Raji (cell line): Measurements from ENCODE around the gene C22orf42.

Experiments
- POLR2A ChIP-seq: IDR thresholded peaks from 2 replicates; pipeline ENCODE4 v1.6.1; 2011; ENCODE audit warnings: low read depth, low read length, control low read depth; ENCODE audit not compliant: insufficient read depth

C22orf42 gene

DNA sequence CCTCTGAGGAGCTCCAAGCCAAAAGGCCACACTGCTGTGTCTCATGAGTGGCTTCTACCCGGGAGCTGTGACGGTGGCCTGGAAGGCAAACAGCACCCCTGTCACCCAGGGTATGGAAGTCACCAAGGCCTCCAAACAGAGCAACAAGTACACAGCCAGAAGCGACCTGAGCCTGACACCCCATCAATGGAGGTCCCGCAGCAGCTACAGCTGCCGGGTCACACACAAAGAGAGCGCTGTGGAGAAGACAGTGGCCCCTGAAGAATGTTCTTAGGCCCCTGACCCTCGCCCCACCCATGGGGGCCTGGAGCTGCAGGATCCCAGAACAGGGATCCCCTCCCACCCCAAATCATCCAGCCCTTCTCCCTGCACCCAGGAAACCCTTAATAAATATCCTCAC, 40.9 kb upstream of the C22orf42 start:
- no peak for TF ChIP-seq POLR2A

DNA sequence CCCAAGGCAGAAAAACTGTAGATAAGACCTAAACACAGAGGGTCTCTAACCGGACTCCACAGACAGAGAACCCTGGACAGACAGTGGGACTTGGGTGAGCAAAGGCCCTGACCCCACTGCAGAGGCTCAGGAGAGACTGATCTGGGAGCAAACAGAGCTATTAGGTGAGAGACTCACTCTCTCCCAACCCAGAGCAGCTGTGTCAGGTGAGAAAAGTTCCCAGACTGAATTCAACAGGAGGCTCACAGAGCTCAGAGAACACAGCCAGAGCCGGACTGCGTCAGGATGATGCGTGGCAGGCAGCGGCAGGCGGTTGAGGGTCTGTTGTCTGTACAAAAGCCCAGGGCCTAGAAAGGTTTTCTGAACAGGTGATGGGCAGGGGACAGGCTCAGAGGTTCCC, 40.2 kb upstream of the C22orf42 start:
- no peak for TF ChIP-seq POLR2A

DNA sequence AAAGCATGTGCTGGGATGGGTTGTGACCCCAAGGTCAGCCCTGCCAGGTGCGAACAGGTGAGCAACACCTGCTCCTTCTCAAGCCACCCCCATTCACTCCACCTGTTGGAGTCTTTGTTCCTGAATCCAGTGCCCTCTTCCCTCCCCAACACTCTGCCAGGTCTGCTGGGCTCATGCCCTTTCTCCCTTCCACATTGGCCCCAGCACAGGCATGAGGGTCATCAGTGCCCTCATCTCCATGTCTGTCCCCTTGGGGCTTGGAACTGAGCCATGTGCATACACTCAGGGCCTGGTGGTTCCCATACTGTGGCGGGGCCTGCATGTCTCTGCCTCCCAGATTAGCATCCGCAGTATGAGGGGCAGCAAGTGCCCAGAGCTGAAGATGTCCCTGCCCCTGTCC, 26.7 kb upstream of the C22orf42 start:
- TF ChIP-seq POLR2A: no peak

DNA sequence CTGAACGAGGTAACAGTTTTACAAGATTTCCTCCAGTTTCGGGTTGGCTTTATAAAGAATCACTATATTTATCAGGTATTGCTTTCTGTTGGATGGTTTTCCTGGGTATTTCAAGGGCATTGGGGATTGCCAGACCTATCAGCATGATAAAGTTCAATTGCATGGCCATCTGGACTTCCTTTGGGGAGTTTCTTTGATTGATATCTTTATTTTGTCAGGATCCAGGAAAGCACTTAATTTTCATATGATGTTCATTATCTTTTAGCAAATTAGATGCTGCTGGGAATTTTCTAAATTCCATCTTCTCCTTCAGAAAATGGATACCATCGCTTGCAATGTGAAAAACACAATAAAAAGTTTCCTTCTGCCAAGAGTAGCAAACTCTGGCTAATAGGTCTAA, 24.5 kb upstream of the C22orf42 start:
- TF ChIP-seq POLR2A: no peak

DNA sequence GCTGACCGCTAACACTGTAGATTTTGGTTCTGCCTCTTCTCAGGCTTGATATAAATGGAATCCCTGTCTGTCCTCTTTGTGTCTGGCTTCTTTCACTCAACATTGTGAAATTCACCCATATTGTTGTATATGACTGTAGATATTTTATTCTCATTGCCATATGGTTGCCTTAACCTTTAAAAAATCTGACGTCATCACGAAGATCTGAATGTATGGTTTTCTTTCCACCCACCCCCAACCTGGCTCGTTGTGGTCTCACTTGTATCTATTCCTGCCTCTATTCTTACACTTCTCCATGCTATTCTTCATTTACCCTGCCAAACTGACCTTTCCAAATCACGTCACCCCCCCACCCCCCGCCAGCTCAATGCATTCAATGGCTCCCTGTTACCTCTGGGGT, 21.9 kb upstream of the C22orf42 start:
- no peak for TF ChIP-seq POLR2A

DNA sequence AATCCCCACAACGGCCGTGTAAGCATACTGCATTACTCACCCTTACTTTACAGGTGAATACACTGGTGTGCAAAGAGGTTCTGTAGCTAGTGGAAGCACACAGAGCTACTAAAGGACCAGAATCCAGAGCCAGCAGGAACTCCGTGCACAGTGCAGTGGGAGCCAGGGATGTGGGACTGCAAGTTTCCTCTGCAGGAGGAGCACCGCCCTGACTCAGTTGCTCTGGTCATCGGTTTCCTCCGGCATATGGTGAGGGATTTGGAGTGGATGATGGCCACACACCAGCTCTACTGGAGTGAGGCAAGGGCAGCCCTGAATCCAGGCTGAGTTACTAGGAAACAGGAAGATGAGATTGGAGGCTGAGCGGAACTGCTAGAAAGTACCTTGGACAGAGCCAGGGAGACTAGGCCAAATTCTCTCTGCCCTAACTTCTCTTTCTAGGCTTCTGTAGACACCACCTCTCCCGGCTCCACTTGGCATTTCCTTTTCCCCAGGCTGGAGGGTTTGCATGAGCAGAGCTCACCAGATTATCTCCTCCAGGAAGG, 18.2 kb upstream of the C22orf42 start:
- TF ChIP-seq POLR2A: no peak

DNA sequence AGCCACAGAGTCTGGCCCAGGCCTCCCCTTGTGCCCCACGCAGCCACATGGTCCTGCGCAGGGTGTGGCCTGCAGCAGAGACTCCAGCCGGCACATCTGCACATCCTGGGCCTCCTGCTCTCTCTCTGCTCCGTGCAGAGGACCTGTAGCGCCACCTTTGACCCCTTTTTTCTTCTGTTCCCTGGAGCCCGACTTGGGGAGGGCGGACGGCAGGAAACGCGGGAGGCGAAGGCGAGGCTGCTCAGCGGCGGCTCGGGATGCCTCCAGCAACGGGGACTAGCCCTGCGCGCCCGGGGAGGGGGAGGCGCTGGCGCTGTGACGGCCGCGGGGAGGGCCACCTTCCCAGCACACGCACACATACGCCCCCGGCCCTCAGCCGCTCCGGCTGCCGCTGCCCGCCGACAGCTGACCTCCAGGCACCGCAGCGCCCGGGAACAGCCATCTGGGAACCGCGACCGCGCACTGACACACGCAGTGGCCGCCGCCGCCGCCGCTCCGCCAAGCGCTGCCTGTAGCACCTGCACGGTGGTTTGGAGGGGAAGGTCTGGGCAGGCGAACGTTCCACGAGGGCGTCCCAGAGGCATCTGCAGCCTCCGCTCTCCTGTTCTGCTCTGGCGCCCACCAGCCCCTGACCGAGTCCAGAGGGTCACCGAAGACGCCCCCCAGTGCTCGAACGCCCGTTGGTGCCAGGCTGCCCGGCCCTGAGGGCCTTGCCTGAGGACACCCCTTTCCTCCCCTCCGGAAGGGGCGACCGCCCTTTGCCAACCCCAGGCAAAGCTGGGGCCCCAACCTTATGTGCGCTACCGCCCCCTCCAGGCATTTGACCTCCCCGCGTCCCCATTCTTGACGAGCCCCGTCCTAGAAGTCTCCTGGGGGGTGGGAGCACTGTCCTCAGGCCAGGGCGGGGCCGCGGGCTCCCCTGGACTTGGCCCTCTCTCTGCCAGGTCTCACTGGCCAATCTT, 16.9 kb upstream of the C22orf42 start:
- no peak for TF ChIP-seq POLR2A

DNA sequence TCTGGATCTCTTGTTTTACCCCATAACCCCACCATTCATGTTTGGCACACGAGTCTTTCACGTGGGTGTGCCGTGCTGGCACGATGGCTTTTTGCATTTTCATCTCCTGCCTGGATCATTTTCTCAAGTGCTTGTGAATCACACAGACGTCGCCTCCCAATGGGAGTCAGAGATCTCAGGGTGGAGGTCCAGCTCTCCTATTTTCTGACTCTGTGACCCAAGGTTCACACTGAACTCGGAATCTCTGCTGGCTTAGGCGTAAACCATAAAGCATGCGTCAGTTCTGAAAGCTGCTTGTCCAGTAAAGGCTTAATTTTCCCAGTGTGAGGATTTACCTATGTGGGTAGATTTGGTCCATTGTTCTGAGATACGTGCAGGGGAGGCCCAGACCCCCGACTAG, 16.0 kb upstream of the C22orf42 start:
- TF ChIP-seq POLR2A: no peak

DNA sequence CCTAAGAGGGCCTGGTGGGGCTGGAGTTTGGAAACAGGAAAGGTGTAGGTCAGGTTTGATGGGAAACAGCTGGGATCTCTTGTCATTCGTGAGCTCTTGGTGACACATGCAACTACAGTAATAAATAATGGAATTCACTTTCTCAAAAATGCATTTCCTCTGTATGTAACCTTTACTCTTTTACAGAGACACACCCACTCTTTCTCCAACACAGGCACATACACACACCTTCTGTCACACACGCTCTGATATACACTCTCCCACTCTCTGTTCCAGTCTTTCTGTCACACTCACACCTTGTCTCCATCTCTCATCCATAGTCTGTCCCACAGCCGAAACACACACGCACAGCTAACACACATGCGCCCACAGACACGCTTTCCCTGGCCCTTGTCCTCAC, 6.6 kb upstream of the C22orf42 start:
- no peak for TF ChIP-seq POLR2A

DNA sequence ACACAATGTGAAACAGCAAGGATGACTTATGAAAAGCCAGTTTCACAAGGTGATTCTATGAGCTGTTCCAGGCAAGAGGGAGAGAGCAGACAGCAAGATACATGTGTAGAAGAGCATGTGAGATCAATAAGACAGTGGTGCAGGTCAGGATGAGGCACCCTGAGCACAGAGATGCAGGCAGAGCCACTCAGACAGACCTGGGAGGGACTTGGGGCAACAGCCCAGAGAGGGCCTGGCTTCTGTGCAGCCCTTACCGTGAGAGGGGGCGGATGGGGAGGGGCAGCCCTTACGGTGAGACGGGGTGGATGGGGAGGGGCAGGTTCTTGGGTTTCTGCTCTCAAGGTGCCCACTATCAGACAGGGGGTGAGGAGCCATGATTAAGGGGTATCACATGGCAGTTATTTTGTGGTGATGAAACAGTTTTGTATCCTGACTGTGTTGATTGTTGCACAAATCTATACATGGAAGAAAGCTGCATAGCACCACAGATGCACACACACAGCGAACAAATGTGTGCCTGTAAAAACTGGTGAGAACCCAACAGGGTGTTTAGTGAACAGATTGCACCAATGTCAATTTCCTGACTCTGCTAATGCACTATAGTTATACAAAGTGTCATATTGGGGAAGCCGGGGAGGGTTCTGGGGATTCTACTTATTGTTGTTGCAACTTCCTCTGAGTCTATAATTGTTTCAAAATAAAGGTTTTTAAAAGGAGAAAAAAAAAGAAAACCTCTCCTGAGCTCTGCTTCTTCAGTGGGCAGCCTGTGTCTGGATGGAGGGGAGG, 5.2 kb upstream of the C22orf42 start:
- TF ChIP-seq POLR2A: no peak

DNA sequence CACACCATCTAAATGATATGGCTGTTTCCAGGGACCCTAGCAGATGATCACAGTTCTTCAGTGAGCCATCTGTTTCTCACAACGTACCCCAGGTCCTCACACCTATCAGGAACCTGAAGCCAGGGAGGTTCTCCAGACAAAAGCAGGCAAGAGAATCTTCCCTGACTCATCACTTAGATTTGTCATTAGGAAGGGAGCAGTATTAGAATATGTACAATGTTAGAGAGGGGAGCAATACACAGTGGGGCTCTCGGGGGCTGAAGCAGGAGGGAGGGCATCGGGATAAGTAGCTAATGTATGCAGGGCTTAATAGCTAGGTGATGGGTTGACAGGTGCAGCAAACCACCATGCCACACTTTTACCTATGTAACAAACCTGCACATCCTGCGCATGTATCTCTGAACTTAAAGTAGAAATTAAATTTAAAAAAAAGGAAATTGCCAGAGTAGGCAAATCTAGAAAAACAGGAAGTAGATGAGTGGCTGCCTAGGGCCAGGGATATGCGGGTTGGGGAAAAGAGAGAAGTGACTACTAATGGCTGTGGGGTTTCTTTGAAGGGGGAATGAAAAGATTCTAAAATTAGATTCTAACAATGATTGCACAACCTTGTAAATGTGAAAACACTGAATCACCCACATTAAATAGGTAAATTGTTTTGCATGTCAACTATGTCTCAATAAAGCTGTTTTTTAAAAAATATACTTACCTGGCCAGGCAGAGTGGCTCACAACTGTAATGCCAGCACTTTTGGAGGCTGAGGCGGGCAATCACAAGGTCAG, 14.4 kb downstream of the C22orf42 start:
- TF ChIP-seq POLR2A: no peak

DNA sequence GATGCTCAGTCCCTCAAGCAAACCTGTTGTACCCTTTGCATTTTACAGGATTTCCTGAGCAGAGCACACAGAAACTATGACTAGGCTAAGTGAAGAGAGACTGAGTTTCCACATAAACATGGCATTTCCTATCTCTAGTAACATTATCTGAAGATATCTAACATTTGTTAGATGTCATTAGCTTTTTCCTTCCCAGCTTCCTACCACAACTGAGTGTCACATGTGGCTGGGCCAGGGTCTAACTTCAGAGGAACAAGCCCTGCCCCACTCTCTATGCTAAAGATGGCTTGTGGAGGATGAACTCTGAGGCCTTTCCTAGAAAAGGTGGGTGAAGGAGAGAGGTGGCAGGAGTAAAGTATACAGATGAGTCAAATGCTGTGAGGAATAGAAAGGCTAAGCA, 16.5 kb downstream of the C22orf42 start:
- no peak for TF ChIP-seq POLR2A

DNA sequence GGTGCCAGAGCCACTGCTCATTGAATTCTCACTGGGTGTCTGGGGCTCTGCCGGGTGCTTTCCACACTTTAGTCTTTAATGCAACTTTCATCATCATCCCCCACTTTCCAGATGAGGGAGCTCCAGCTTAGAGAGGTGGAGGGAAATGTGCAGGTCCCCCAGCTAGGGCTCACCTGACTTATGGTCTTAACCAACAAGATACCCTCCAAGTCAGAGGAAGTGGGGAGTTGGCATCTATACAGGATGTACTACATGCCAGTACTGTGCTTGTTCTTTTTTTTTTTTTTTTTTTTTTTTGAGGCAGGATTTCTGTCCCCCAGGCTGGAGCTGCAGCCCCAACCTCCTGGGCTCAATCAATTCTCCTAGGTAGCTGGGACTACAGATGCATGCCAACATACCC, 26.3 kb downstream of the C22orf42 start:
- TF ChIP-seq POLR2A: no peak

DNA sequence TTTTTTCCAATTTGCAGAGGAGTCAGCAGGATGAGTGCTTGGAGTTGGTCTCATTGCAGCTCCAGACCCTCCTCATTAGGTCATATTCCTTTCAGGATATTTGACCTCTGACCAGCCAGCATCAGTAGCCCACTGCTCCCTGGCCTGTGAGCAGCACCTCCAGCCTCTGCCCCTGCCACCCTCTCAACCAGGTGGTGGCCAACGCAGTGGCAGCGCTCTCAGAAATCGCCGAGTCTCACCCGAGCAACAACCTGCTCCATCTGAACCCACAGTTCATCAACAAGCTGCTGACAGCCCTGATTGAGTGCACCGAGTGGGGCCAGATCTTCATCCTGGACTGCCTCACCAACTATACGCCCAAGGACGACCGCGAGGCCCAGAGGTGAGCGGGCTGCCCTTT, 27.0 kb downstream of the C22orf42 start:
- no peak for TF ChIP-seq POLR2A

DNA sequence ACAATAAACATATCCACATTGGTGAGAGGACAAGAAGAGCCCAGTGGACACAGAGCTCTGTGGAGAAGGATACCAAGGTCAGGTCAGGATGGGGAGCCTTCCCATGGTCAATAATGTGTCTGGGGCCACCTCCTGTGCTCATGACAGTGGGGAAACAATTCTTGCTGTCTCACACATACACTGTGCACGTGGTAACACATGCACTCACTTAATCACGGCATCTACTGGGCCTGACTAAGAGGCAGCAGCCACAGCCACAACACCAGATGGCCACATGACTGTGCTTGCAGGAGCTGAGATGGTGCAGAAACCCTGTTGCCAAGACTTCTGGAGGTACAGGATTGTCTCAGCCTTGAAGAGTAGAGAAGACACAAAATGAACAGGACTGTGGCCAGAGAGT, 28.6 kb downstream of the C22orf42 start:
- TF ChIP-seq POLR2A: no peak
